LNCaP clone FGC (cell line): ENCODE data around the gene TGFA.

Source experiments
- DNase-seq: peaks from one replicate; pipeline ENCODE4 v3.0.0-alpha.2; 2011; ENCODE audit warnings: low read depth
- H3K4me3 ChIP-seq: 2 replicates; pipeline ENCODE4 v1.5.1; 2011; ENCODE audit warnings: mild to moderate bottlenecking, low read depth, low read length, control low read depth
- CTCF ChIP-seq: IDR thresholded peaks from 2 replicates; pipeline ENCODE4 v1.5.1; 2012; ENCODE audit warnings: mild to moderate bottlenecking; ENCODE audit not compliant: control insufficient read depth, insufficient read depth; ENCODE audit errors: extremely low read depth

TGFA gene

GRCh38 chr2:70420143-70420542 lies 133.5 kb downstream of the TGFA start:
- H3K4me3 ChIP-seq, result no peak overlapping the region
- no peak for TF ChIP-seq CTCF
- DNase-seq, result no peak

DNA sequence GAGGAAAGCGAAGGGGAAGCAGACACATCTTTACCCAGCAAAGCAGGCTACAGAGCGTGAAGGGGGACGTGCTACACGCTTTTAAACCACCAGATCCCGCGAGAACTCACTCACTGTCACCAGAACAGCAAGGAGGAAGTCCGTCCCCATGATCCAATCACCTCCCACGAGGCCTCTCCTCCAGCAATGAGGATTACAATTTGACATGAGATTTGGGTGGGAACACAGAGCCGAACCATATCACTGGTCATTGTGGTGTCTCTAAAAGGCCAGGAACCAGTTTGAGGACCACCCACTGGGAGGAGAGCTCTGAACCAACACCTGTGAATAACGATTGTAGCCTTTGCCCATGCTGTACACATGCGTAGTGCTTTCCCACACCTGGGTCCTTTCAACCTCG lies 135.1 kb downstream of the TGFA start:
- no peak for TF ChIP-seq CTCF
- no peak overlapping the region for H3K4me3 ChIP-seq

GRCh38 chr2:70417011-70417410 lies 136.6 kb downstream of the TGFA start:
- no peak for DNase-seq
- H3K4me3 ChIP-seq, result no peak overlapping the region
- no peak for TF ChIP-seq CTCF

More for the DNA sequence above, 135.1 kb downstream of the TGFA start:
- DNase-seq, result no peak

DNA sequence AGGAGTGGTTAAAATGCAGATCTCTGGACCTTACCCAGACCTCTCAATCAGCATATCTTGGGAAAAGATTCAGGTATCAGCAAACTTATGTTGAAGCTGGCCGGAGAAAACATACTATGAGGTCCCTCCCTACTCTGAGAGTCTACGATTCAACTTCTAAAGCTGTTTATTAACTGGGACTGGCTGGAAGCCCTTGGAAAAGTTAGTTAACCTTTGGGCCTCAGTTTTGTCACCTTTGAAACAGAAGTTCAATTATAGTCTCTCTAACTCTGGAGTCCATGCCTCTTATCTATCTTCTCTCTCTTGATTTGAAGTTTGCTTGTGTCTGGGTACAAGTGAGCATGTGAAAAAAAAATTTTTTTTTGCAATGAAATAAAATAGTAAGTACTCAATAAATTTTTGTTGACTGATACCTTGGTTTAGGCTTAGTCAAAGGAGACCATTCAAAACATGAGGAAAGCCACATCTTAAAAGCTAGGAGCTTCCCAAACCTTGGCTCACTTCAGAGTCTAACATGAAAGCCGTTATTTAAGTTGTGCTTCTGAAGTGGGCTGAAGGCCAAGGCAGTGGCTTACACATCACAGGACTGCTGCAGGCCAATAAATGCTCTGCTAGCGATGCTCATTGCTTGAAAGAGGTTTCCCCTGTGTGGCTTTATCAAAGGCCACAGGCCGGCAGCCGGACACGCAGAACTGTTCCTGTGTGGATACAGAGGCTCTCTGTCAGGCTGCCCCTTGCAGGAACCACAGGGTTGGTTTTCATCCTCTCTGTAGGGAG lies 141.1 kb downstream of the TGFA start:
- no peak overlapping the region for H3K4me3 ChIP-seq
- DNase-seq, result no peak
- TF ChIP-seq CTCF, result no peak

- no peak for TF ChIP-seq CTCF
- H3K4me3 ChIP-seq, result no peak overlapping the region
- no peak for DNase-seq
These were observed 142.0 kb downstream of the TGFA start for GRCh38 chr2:70411483-70412125.

GRCh38 chr2:70403267-70404053 lies 150.2 kb downstream of the TGFA start:
- DNase-seq, result no peak
- no peak overlapping the region for H3K4me3 ChIP-seq
- TF ChIP-seq CTCF, result no peak
